HG02763 (cell line): ENCODE data around the gene GPC5.

ENCODE experiments used
- ATAC-seq: cut with Tn5 transposase; IDR thresholded peaks from one replicate; pipeline ENCODE4 v1.9.1; 2021; ENCODE audit warnings: mild to moderate bottlenecking, moderate library complexity; ENCODE audit not compliant: unreplicated experiment

GPC5 gene

GRCh38 chr13:92122186-92122853 lies 723.9 kb downstream of the GPC5 start:
- no peak for ATAC-seq

- ATAC-seq = no peak
These were observed 728.0 kb downstream of the GPC5 start for GRCh38 chr13:92126399-92126798.

GRCh38 chr13:92135509-92135908 lies 737.1 kb downstream of the GPC5 start:
- no peak for ATAC-seq

GRCh38 chr13:92136449-92137155 lies 738.2 kb downstream of the GPC5 start:
- ATAC-seq = no peak

- no peak for ATAC-seq
These were observed 739.1 kb downstream of the GPC5 start for GRCh38 chr13:92137520-92137919.

- no peak for ATAC-seq
These were observed 745.3 kb downstream of the GPC5 start for GRCh38 chr13:92143766-92144165.

GRCh38 chr13:92150606-92151005 lies 752.2 kb downstream of the GPC5 start:
- no peak for ATAC-seq

- no peak for ATAC-seq
These were observed 759.9 kb downstream of the GPC5 start for GRCh38 chr13:92158346-92158745.

- no peak for ATAC-seq
These were observed 766.4 kb downstream of the GPC5 start for GRCh38 chr13:92164822-92165221.

- ATAC-seq = no peak
These were observed 773.8 kb downstream of the GPC5 start for GRCh38 chr13:92172191-92172590.

- ATAC-seq = no peak
These were observed 774.8 kb downstream of the GPC5 start for GRCh38 chr13:92173254-92173653.

- no peak for ATAC-seq
These were observed 776.9 kb downstream of the GPC5 start for GRCh38 chr13:92175330-92175729.

- no peak for ATAC-seq
These were observed 779.5 kb downstream of the GPC5 start for GRCh38 chr13:92177966-92178365.

GRCh38 chr13:92179223-92179622 lies 780.8 kb downstream of the GPC5 start:
- no peak for ATAC-seq

- ATAC-seq = peak; percentile 78
These were observed 789.1 kb downstream of the GPC5 start for GRCh38 chr13:92187378-92187989.

- no peak for ATAC-seq
These were observed 790.2 kb downstream of the GPC5 start for GRCh38 chr13:92188574-92188973.

- no peak for ATAC-seq
These were observed 798.3 kb downstream of the GPC5 start for GRCh38 chr13:92196591-92197256.

- ATAC-seq = no peak
These were observed 799.2 kb downstream of the GPC5 start for GRCh38 chr13:92197669-92198068.

GRCh38 chr13:92218615-92219014 lies 820.2 kb downstream of the GPC5 start:
- ATAC-seq = no peak

- ATAC-seq = no peak
These were observed 823.5 kb downstream of the GPC5 start for GRCh38 chr13:92221916-92222315.

- ATAC-seq = no peak
These were observed 825.8 kb downstream of the GPC5 start for GRCh38 chr13:92224052-92224821.
